Pulmonary artery endothelial cell (primary cell): Measurements from ENCODE around the gene SEC23B. TPM values are rescaled to one million over a fixed set of nuclear protein-coding genes. Genes with fewer than 3 reads are reported as not detected.
"Not testable (repeated sequence)": the region's sequence is repeated elsewhere in the genome, so short reads cannot be mapped to it uniquely, and the experiment has no call there.

ENCODE experiments used
- DNase-seq: peaks from one replicate; pipeline ENCODE4 v3.0.0-alpha.2; 2011; ENCODE audit warnings: low read depth, low spot score
- total RNA-seq: library from RNA; depleted of rRNA; stranded (reverse); fragments of >200 nt; gene quantifications from 2 replicates; pipeline ENCODE4 v1.2.3, GENCODE V29; 2014

Gene SEC23B
- total RNA-seq: 49.2 and 64.4 TPM in 2 replicates

- peak; percentile 92 for DNase-seq
These were observed at the start of gene SEC23B for GRCh38 chr20:18507218-18508191. SEC23B (plus strand) TSS chr20:18507940; CDS start chr20:18510836, 2,896 bp downstream.

- no peak for DNase-seq
These were observed 42.1 kb upstream of the SEC23B start for GRCh38 chr20:18465536-18466200.

DNA sequence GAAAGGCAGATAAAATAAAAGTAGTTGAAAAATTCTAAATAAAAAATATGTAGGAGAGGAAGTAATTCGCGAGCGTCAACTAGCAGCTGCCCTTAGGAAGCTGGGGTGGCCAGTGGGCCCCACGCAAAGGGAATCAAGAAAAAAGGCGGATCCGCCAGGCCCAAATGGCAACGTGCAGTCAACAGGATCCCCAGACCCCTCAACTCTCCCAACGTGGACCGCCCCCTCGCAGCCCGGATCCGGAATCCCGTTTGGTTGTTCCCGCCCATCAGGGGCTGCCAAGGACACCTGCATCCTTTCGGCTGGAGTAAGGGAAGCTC is 41.2 kb upstream of the SEC23B start:
- no peak for DNase-seq

- DNase-seq: peak; percentile 87
These were observed 40.6 kb upstream of the SEC23B start, which contains the start of the genes DZANK1 and POLR3F for GRCh38 chr20:18466894-18467730. DZANK1 (minus strand) TSS chr20:18467030; CDS start chr20:18465358, 1,672 bp downstream. POLR3F (plus strand) TSS chr20:18467390; CDS start chr20:18467507, 117 bp downstream.

- no peak for DNase-seq
These were observed 30.5 kb upstream of the SEC23B start for GRCh38 chr20:18477218-18477617.

- no peak for DNase-seq
These were observed 29.9 kb upstream of the SEC23B start for GRCh38 chr20:18477821-18478220.

GRCh38 chr20:18481596-18481995 is 26.1 kb upstream of the SEC23B start:
- no peak for DNase-seq

DNA sequence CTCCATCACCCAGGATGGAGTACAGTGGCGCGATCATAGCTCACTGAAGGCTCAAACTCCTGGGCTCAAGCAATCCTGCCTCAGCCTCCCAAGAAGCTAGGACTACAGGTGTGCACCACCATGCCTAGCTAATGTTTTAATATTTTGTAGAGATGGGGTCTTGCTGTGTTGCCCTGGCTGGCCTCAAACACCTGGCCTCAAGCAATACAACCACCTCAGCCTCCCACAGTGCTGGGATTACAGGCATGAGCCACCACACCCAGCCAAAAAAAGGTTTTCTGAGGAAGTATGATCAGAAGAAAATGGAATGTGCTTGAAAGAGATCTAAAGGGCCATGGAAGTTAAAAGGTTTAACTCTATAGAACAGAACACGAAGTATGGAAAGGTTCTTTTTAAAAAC is 19.4 kb upstream of the SEC23B start:
- DNase-seq: no peak

- no peak for DNase-seq
These were observed 11.7 kb upstream of the SEC23B start for GRCh38 chr20:18496042-18496441.

GRCh38 chr20:18496740-18497592 is 10.8 kb upstream of the SEC23B start, which contains the start of gene RBBP9:
RBBP9 (minus strand) TSS chr20:18497225; CDS start chr20:18497167, 58 bp downstream.
- DNase-seq: peak; percentile 30

GRCh38 chr20:18497603-18498002 is 10.1 kb upstream of the SEC23B start:
- DNase-seq: no peak

DNA sequence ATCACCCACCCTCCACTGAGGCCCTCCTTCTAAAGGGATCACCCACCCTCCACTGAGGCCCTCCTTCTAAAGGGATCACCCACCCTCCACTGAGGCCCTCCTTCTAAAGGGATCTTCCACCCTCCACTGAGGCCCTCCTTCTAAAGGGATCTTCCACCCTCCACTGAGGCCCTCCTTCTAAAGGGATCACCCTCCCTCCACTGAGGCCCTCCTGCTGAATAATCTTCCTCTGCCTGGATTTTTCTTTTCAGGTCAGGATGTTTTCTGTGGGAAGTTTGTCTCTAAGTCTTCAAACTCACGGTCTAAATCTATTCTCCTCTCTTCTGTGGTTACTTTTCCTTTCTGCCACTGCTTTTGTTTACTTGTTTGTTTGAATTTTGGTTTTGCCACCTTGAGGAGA is 6.1 kb upstream of the SEC23B start:
- not testable (repeated sequence) for DNase-seq

DNA sequence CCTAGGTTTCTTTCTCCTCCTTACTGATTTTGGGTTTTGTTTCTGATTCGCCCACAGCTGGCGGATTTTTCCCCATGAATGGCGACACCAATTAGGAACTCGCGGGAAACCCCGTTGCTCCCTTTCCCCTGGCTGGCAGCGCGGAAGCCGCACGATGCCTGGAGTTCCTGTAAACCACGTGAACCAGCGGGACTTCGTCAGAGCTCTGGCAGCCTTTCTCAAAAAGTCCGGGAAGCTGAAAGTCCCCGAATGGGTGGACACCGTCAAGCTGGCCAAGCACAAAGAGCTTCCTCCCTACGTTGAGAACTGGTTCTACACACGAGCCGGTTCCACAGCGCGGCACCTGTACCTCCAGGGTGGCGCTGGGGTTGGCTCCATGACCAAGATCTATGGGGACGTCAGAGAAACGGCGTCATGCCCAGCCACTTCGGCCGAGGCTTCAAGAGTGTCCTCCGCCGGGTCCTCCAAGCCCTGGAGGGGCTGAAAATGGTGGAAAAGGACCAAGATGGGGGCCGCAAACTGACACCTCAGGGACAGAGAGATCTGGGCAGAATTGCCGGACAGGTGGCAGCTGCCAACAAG is 3.2 kb upstream of the SEC23B start:
- no peak for DNase-seq

DNA sequence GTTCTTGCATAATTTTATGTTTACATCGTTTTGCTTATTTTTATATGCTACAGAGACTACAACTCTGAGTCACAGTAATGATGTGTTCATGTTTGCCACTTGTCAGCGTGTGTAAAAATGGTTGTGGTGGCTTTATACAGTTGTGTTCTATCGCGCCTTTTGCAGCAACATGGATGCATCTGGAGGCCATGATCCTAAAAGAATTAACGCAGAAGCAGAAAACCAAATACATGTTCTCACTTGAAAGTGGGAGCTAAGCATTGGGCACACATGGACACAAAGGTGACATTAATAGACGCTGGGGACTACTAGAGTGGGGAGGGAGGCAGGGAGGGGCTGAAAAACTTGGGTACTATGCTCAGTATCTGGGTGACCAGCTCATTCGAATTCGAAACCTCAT is 996 bp upstream of the SEC23B start:
- DNase-seq: no peak

GRCh38 chr20:18511571-18511970 is 3.8 kb downstream of the SEC23B start:
- no peak for DNase-seq

- DNase-seq: no peak
These were observed 5.5 kb downstream of the SEC23B start for GRCh38 chr20:18513208-18513607.

DNA sequence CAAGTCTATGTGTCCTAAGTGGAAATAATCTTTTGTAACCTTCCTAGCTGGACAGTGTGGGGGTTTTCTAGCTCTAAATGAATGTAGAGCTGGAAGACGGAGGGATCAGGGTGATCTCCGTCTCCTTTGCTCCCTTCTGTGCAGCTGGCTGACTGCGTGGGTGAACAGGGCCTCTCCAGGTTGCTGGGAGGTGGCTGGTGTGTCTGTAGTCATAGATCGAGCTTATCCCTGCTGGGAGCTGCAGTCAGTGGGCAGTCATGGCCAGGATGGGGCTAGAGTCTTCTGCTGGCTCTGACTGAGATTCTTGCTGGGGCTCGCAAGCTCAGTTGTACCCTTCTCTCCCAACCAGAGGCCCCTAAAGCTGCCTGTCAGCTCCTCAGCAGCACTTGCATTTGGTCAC is 6.4 kb downstream of the SEC23B start:
- no peak for DNase-seq

DNA sequence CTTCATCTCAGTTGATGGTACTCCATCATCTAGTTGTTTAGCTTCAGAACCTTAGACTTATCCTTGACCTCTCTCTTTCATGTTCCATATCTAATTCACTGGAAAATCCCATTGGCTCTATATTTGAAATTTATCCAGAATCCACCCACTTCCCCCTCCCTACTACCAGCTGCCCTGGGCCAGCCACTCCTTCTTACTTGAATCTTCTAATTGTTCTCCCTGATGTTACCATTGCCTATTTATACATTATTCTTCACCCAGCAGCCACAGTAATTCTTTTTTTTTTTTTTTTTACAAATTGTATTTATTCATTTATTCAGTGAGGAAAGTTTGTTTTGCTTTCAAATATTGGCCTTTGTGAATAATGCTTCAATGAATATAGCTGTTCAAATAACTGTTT is 8.2 kb downstream of the SEC23B start:
- no peak for DNase-seq

DNA sequence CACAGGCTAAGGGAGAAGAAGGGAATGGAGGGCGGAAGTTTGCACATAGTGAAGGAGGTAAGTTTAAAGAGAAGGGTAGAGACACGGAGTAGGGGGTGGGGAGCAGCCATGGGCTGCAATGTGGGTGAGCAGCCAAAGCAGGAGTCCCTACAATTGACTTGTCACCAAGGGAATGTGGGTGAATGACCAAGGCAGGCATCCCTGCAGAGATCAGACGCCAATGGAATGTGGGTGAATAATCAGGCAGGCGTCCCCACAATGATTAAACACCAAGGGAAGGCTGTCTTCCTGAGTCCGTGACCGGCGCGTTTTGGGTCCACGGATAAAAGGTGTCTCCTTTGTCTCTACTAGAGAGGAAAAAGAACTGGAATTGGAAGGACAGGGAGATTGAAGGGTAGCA is 14.3 kb downstream of the SEC23B start:
- not testable (repeated sequence) for DNase-seq

DNA sequence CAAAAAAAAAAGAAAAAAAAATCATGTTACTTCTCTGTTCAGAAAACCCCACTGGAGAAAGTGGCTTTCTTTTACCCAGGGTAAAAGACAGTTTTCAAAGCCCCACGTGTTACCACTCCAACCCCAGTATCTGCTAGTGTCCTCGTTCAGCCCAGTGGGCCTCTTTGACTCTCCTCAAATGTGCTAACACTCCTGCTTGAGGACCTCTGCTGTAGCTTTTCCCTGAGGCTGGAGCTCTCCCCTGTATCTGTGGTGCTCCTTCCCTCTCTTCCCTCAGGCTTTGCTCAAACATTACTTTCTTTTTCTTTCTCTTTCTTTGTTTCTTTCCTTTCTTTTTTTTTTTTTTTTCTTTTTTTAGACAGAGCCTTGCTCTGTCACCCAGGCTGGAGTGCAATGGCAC is 15.3 kb downstream of the SEC23B start:
- no peak for DNase-seq
